ENCODE data around the gene POTEI.
"Not testable (repeated sequence)": the region's sequence is repeated elsewhere in the genome, so short reads cannot be mapped to it uniquely, and the experiment has no call there.

DNA sequence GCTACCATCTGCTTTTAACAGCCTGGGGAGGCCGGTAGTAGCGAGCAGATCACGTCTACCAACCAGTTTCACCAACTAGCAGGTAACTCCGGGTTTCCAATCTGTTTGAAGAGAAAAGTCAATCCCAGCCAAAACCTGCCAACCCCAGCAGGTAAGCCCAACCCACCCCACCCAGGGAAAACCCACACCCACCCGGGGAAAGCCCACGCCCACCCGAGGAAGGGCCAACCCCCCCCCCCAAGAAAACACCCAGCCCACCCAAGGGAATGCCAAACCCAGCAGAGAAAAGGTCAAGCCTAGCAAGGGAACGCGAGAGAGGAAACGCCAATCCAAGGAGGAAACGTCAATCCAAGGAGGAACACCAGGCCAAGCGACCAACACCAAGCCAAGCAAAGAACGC is at the start of gene POTEI:
- TF ChIP-seq, protein P1, sequence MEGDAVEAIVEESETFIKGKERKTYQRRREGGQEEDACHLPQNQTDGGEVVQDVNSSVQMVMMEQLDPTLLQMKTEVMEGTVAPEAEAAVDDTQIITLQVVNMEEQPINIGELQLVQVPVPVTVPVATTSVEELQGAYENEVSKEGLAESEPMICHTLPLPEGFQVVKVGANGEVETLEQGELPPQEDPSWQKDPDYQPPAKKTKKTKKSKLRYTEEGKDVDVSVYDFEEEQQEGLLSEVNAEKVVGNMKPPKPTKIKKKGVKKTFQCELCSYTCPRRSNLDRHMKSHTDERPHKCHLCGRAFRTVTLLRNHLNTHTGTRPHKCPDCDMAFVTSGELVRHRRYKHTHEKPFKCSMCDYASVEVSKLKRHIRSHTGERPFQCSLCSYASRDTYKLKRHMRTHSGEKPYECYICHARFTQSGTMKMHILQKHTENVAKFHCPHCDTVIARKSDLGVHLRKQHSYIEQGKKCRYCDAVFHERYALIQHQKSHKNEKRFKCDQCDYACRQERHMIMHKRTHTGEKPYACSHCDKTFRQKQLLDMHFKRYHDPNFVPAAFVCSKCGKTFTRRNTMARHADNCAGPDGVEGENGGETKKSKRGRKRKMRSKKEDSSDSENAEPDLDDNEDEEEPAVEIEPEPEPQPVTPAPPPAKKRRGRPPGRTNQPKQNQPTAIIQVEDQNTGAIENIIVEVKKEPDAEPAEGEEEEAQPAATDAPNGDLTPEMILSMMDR (IDR thresholded peaks at IDR 0.05; ENCODE audit: low read depth, low read length), result not testable (repeated sequence)
- TF ChIP-seq POLR2A (IDR thresholded peaks at IDR 0.05; ENCODE audit: extremely low read depth, insufficient read length); MYC (IDR thresholded peaks at IDR 0.05; ENCODE audit: low read depth, low read length): not testable (repeated sequence)
- TF ChIP-seq, protein P2, sequence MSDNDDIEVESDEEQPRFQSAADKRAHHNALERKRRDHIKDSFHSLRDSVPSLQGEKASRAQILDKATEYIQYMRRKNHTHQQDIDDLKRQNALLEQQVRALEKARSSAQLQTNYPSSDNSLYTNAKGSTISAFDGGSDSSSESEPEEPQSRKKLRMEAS (IDR thresholded peaks at IDR 0.05; ENCODE audit: low read depth, low read length), result not testable (repeated sequence)

Data from NB4 (cell line).